Colon (tissue), 2 donors: ENCODE data around the gene TMEM203.
A peak's percentile ranks its signal among the peaks of the same experiment; 100 is the strongest.

Experiments
- FAIRE-seq: peaks from 2 replicates; lab custom pipeline; 2012; peaks lifted over from hg19 to GRCh38; lab: Jason Lieb, UNC
- donor health status: control.
- donor health status: control.

The TMEM203 gene

DNA sequence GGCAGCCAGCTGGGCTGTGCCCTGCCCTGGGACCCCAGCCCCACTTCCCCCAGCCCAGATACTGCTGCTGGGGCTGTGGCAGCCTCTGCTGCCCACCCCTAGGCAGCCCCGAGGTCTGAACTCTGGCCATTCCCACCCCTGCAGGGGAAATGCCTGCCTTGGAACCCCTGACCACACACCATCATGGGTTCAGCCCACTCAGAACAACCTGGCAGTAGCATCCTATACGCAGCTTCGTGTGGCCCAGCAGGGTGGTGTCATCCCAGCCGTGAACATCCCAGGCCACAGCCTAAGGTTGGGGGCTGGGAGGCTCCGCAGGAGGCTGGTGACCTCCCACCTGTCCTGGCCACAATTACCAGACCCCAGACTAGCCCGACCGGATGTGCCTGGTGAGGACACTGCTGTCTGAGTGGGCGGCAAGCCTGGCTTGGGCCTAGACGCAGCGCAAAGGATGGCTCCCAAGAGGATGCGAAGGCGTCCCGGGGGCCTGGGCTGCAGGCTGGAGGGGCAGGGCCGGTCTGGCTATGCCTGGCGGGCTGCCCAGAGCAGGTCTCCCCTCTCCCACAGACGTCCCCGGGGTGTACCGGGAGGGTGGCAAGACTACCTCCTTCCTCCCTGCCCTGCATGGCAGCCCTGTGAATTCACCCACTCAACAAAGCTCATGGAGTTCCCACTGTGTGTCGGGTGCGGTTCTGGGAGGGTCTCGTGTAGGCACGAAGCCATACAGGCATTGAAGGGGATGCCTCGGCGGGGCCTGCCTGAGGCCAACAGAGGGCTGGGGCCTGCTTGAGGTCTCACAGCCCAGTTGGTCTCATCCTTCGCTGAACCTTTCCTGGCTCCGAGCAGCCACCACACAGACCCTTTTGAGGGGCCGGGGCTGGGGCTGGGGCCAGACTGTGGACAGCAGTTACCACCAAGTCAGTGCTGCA, 23.8 kb upstream of the TMEM203 start:
- no peak for FAIRE-seq

DNA sequence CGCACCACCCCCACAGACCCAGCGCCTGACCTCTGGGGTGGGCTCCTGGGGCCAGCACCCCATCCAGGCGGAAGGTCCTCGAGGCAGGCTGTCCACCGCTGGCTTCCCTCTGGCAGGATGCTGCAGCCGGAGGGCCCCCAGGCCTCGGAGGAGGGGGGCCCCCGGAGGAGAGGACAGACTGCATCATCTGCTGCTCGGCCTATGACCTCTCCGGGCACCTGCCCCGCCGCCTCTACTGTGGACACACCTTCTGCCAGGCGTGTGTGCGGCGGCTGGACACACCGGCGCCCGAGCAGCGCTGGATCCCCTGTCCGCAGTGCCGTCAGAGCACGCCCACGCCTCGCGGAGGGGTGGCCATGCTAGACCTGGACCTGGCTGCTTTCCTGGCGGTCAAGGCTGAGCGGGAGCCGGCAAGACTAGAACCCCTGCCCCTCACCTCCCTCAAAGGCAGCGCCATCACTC, 23.1 kb upstream of the TMEM203 start:
- FAIRE-seq, result no peak

DNA sequence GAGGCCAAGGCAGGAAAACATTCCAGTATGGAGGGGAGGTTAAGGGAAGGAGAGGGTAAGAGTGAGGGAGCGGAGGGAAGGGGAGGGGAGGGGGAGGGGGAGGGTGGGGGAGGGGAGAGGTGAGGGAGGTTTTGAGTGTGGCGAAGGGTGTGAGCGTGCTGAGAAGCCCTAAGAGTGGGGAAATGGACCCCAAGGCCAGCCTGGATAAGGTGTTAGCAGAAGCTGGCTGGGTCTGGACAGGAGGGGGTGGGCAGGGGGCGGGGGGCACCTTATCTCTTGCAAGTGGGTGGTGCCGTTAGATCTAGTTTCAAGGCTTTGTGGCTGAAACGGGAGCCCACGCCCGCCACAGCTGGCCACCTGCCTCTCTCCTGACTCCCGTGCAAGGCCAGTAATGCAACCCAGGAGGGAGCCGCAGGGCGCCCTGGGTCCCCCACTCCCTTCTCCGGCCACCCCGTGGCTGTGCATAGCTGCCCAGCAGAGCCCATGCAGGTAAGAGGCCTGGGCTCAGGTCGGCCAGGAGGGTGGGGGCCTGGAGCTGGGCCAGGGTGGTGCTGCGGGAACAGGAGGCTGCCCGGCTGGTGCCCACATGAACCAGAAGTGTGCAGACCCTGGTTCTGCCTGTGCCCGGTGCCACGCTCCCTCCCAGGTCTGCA, 22.5 kb upstream of the TMEM203 start:
- FAIRE-seq, result no peak

DNA sequence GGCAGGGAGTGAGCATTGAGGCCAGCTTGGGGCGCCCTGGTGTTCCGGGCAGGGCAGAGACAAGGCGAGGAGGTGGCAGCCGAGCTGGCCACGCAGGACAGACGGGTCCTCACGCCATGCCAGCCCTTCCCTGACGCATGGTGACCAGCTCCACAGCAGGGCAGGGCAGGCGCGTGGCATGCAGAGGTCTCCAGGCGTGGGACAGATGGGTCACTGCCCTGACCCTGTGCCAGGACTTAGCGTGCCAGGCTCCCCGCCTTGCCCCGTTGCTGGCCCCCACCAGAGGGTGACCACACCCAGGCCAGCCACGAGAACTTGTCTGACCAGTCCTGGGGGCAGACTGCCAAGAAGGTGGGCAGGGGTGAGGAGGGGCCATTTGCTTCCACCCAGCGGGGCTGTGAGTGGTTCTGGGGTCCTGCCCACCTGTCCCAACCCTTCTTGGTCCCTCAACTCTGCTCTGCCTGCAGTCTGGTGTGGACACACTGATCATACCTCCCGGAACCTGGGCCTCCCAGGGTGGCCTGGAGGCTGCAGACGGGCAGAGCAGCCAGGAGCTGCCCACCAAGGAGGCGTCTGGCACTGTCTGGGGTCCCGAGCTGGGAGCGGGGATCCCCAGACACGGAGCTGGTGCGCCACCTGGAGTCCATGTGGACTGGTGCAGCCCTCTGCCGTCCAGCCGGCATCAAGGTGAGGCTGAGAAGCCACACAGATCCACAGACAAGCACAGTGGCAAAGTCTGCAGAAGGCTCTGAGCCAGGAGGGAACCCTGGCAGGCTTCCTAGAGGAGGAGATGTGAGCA, 21.8 kb upstream of the TMEM203 start, which contains the start of gene RNF224:
RNF224 (plus strand) TSS at position 449 of the 799 bp plus-strand sequence. CDS start 834 bp downstream, outside the sequence.
- FAIRE-seq, result no peak

DNA sequence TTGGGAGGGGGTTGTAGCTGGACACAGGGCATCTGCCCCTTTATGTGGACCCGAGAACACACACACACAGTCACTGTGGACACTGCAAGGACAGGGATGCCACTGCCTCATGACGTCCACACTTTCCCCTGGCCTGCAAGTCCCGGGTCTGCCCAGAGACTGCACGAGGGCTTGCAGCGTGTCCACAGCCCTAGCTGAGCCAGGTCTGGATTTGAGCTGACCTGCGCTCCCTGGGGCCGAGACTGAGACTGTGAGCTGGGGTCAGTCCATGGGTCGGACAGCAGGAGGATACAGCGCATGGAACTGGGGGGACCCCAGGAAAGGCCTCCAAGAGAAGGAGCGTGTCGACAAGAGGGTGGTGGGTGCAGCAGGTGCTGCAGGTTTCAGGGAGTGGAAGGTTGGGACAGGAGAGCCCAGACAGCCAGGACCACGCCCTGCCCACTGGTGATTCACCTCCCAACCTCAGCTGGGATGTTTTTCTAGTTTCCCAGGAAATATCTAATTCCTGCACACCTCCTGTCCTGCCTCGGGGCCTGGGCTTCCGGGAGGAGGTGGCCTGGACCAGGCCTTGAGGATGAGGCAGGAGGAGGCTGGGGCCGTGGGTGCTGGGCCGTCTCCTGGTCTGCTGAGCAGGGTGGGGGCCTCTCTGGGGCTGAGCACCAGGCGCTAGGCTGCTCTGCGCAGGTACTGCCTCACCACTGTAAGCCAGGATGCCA, 21.0 kb upstream of the TMEM203 start:
- FAIRE-seq, result no peak

DNA sequence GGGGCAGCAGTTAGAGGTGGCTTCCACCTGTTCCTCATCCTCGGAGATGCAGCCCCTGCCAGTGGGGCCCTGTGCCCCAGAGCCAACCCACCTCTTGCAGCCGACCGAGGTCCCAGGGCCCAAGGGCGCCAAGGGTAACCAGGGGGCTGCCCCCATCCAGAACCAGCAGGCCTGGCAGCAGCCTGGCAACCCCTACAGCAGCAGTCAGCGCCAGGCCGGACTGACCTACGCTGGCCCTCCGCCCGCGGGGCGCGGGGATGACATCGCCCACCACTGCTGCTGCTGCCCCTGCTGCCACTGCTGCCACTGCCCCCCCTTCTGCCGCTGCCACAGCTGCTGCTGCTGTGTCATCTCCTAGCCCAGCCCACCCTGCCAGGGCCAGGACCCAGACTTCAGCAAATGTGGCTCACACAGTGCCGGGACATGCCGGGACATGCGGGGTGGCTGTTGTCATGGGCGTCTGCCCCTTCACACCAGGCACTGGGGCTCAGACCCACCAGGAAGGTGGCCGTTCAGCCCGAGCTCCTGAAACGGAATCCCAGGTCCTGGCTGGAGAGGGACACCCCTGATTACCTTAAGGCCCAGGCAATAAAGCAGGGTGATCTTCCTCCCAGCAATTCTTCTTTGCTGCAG, 20.4 kb upstream of the TMEM203 start:
- no peak for FAIRE-seq

DNA sequence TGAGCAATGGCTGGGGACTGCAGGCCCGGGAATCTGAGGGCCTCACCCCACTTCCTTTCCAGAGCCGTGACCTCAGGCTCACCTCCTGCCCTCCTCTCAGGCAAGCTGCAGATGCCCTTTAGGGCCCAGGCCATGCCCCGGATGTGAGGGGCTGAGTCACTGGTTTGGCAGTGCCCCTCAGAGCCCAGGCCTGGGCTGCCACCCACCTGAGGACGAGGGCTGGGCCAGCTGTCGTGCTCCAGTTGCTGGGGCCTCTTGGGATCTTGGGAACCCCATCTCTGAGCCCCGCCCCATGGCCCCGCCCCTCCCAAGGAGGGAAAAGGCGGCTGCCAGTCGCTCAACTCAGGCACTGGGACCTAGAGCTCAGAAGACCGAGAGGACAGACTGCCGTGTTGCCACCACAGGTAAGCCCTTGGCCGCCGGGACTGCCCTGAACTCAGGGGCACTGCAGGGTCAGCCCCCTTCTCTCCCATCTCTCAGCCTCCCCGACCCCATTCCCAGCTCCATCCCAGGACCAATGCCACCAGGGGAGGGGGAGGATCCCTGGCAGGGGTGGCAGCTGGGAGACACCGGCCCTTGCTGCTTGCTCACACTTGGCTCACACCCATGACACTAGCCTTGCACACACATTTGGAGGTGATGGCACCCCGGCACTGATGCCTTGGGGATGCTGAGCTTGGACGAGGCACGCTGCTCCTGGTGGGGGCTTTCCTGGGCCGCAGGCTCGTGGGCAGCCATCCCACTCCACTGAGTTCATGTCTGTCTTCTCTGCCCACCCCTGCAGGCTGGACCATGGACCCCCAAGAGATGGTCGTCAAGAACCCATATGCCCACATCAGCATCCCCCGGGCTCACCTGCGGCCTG, 19.6 kb upstream of the TMEM203 start, which contains the start of gene CYSRT1:
CYSRT1 (plus strand) TSS at position 345 of the 865 bp plus-strand sequence; CDS start at position 793, 448 bp downstream.
- no peak for FAIRE-seq

DNA sequence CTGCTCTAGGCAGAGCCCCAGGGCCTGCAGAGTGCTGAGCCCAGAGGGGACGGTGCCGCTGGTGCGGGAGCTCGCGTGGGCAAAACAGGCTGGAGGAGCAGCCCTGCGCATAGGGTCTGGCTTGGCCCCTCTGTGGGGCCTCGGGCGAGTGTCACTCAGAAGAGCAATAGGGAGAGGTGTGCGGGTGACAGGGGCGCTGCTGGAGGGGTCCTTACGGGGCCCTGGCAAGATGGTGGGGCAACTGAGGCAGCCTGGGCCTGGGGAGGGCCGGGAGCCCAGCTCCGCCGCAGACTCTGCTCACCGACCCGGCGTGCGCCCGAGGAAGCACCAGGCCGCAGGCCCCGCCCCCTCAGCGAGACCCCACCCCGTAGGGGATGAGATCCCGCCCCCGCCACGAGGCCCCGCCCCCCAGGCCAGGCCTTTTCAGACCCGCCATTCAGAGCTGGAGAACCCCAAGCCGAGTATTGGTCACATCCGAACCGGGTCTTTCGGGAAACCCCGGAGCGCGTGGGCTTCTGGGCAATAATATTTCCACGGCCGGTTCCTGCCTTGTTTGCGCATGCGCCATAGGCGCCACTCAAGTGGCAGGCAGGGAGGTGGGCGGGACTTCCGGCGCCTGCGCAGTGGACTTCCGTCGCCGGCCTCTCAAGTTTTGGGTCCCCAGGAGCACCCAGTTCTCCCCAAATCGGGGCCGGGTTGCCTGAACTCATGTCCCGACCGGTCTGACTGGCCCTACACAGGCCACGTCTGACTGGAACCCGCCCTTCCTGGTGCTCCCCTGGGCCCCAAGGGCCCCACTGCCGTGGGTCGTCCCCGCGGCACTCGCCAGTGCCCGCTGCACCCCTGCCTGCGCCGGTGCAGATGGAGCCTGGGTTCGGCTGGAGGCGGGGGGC, 17.9 kb upstream of the TMEM203 start:
- peak; percentile 5 for FAIRE-seq

DNA sequence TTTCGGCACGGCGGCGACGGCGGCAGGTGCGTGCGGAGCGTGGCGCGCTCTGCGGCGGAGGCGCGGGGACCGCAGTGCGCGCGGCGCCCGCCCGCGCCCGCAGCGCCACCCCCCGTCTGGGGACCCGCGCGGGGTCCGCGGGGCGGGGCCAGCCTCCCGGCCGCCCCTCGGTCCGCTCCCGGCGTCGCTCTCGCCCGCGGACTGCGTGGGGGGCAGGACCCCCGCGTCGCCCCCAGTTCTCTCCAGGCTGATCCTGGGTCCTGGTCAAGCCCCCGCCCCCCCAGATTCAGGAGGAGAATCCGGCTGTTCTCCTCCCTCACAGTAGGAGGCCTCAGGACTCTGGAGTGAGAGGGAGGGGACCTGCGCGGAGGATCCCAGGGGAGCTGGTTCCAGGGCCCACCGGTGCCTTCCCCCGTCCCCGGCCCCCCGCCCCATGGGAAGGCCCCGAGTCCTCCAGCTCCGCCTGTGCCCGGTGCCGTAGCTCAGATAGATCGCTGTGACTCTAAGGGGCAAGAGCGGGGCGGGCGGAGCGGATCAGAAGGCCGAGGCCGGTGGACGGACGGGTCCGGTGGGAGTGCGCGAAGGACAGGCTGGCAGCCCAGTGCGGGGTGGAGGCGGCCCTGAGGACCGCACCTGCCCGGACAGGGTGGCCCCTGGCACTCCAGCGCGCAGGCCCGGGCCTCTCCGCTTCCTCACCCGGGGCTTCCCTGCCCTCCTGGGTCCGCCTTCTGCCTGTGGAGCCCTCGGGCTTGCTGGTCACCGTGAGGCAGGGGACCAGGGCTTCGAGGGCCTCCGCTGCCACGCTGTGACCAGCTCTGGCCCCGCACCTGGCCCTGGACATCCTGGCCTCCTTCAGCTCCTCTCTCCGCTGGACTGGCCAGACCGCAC, 17.0 kb upstream of the TMEM203 start, which contains the start of gene RNF208:
RNF208 (minus strand) TSS at position 51 of the 888 bp plus-strand sequence. CDS start 1,028 bp downstream, outside the sequence.
- no peak for FAIRE-seq

DNA sequence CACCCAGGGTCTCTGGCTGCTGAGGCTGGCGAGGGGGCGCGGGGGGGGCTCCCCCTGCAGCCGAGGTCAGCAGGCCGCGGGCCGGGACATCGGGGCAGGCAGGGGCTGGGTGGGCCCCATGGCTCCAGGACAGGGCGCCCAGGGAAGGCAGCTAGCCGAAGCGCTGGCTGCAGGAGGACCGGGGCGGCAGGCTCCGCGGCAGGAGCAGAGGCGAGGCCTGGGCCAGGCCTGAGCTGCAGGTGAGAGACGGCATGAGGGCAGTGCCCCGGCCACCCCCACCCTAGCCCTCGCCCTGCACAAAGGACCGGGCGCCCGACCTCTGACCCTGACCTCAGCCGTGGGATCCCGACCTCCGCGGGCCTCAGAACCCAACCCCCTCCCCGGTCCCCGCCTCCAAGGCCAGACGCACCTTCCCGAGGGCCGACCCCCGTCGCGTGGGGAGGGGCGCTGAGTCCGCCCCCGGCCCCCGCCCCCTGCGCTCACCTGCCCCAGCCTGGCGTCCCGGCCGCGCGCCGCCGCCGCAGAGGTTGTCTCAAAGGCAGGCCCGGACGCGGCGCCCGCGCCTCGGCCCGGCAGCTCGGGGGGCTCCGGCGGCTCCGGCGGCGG, 16.2 kb upstream of the TMEM203 start:
- no peak for FAIRE-seq

DNA sequence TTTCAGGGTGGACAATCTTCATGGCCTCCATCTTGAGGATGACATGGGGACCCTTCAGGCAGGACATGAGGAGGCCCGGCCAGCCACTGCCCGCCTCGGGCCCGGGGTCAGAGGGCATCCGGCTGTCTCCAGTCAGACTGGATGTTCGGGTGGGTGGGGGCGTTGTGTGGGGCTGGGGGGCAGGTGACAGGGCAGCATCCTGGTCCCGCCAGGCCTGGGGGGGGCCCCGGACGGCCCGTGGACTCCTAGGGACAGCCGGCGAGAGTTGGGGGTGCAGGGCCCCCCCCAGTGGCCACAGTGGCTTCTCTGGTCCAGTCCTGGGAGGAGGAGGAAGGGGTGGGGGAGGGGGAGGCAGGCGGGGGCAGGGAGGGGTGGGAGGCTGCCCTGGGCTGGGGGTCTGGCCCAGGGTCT, 15.7 kb upstream of the TMEM203 start:
- FAIRE-seq, result no peak

DNA sequence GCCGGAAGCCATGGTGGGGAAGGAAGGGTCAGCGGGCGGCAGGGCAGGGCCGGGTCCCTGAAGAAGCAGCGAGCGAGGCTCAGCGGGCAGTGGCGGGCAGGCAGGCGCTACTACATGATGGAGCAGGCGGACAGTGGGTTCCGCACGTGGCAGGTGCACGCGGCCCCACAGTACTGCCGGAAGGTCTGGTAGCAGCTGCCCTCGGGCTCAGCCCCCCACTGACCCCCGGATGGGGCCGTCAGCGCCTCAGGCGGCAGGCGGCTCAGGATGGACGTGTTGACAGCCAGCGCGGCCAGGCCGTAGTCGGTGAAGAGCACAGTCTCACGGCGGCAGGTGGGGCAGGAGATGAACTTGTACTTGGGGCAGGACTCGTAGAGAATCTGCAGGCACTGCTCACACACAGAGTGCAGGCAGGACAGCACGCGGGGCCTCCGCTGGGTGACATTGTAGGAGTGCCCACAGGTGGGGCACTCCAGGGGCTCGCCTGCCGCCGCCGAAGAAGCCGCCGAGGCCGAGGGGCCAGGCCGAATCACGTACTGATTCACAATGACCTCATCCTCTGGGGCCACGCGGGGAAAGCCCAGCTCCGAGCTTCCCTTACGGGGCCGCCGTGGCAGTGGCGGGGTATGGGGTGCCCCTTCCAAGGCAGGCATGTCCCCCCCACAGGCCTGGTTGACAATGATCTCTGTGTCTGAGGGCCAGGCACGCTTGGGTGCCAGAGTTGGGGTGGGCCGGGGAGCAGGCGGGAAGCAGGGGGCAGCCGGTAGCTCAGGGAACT, 15.1 kb upstream of the TMEM203 start:
- FAIRE-seq, result no peak

DNA sequence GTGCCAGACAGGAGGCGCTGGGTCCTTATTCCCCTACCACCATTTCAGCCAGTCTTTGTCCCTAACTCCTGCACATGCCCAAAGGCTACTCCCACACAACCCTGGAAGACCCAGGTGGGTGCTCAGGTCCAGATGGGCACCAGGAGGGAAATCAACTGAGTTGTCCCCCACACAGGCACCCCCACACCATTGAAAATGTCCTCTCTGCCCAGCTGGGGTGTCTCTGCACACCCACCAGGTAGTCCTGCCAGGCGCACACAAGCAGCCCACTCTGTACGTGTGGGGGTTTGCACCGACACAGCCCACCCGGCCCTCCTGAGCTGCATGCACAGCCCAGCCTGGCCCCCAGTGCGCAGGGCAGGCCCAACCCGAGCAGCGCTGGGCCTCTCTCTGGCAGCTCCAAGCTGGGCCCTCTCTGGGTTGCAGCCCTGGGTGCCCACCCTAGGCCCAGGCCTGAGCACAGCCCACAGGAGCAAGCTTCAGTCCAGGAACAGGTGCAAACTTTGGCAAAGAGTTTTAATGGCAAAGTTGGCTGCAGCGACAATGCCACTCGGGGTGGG, 14.4 kb upstream of the TMEM203 start:
- FAIRE-seq, result no peak

DNA sequence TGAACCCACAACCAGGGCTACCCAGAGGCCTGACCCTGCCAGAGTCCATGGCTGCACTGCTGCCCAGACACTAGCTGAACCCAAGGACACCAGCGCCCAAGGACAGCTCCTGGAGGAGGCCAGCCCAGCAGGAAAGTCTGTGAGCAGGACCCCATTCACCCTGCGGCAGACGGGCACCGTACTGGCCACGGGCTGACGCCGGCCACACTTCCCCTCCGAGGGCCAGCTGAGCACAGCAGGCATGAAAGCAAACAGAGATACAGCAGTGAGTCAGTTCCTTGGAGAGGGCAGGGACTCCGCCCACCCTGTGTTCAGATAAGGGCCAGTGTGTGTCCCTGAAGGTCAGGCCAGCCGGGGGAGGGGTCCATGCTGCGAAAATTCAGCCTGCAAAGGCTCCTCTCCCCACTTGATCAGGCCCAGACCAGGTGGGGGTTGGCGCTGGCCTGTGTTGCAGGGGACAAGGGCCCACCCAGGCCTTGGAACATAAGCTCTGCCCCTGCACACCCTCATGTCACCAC, 13.4 kb upstream of the TMEM203 start:
- no peak for FAIRE-seq

DNA sequence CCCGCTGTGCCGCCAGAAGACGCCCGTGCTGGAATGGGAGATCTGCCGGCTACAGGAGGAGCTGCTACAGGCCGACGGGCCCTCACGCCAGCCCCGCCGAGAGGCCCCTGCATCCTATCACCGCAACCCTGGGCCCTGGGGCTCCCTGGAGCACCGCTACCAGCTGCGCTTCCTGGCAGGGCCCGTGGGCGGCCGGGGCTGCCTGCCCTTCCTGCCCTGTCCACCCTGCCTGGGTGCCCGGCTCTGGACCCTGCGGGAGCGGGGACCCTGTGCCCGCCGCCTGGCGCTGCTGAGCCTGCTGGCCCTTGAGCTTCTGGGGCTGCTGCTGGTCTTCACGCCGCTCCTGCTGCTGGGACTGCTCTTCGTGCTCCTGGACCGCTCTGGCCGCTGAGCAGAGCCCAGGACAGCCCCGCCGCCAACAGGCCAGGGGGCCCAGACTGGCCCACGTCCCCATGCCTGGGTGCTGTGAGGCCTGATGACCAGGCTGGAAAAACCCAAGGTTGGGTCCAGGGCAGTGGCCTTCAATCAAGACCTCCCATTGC, 12.8 kb upstream of the TMEM203 start:
- FAIRE-seq, result no peak
